Mesothelial cell of epicardium (in vitro differentiated cells): Measurements from ENCODE around the gene SLC25A48. TPM values are rescaled to one million over a fixed set of nuclear protein-coding genes. Genes with fewer than 3 reads are reported as not detected.
"Not testable (repeated sequence)": the region's sequence is repeated elsewhere in the genome, so short reads cannot be mapped to it uniquely, and the experiment has no call there.

Source experiments
- DNase-seq, 2 experiments: peaks; one replicate each; pipeline ENCODE4 v3.0.0; 2021; ENCODE audit warnings: low spot score in 2 of 2; ENCODE audit not compliant: unreplicated experiment in 2 of 2
- H3K27ac Mint-ChIP-seq: 2 replicates; pipeline ENCODE4 v1.8.0; 2021; ENCODE audit warnings: mixed read lengths
- H3K27me3 Mint-ChIP-seq: 2 replicates; pipeline ENCODE4 v1.8.0; 2021; ENCODE audit warnings: low read depth, mixed read lengths
- H3K36me3 Mint-ChIP-seq: 2 replicates; pipeline ENCODE4 v1.8.0; 2021; ENCODE audit warnings: mixed read lengths
- H3K4me1 Mint-ChIP-seq: 2 replicates; pipeline ENCODE4 v1.8.0; 2021; ENCODE audit warnings: mixed read lengths
- H3K4me3 Mint-ChIP-seq: 2 replicates; pipeline ENCODE4 v1.8.0; 2021; ENCODE audit warnings: mild to moderate bottlenecking, moderate library complexity, mixed read lengths
- H3K9me3 Mint-ChIP-seq: 2 replicates; pipeline ENCODE4 v1.8.0; 2021; ENCODE audit warnings: mixed read lengths
- total RNA-seq: library from RNA; stranded (reverse); gene quantifications from 3 replicates; pipeline ENCODE4 v1.2.1, GENCODE V29; 2021
- TF ChIP-seq, protein P1 (sequence below): fragments of 200-600 bp; sonication (generic); IDR thresholded peaks from one replicate; pipeline ENCODE4 v1.5.0; 2021; ENCODE audit warnings: antibody characterized with exemption; ENCODE audit not compliant: unreplicated experiment

Gene SLC25A48
- total RNA-seq, 1 donor from 2014 or later, result 1.5 TPM

DNA sequence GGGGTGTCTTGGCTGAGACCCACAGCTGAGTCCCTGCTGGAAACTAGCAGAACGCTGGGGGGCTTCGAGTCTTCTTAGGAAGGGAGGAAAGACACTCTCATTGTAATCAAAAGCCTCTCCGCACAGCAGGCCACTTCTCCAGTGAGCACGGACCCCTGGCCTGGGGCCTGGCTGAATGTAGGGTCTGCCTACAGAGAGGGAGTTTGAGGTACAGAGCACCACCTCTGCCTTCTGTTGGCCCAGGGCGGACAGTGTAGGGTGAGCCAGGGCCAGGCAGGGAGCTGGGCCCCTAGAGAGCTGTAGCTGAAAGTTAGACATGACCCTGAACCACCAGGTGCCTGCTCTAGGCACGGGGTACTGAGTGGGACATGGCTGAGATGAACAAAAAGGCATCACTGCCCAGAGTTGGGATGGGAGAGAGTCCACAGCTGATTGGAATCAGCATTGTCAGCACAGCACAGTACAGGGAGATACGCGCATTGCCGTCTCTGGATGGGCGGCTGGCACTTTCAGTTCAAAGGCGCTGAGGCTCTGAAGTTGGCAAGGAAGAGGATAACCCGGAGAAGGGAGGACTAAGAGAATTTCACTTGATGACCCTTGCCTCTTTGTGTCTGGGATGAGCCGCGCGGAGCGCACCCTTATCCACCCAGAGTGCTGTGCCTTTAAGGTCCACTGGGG lies 363 bp upstream of the SLC25A48 start:
- Mint-ChIP-seq H3K27me3 (peaks cover 91% of the 10 kb centered on the region), H3K36me3 (no peaks in the 10 kb centered on the region), H3K4me3 (peak overlapping the region; percentile 73), H3K27ac (no peak overlapping the region), H3K4me1 (peaks cover 3% of the 10 kb centered on the region), H3K9me3 (peaks cover 9% of the 10 kb centered on the region)
- no peak for DNase-seq
- TF ChIP-seq, protein P1, sequence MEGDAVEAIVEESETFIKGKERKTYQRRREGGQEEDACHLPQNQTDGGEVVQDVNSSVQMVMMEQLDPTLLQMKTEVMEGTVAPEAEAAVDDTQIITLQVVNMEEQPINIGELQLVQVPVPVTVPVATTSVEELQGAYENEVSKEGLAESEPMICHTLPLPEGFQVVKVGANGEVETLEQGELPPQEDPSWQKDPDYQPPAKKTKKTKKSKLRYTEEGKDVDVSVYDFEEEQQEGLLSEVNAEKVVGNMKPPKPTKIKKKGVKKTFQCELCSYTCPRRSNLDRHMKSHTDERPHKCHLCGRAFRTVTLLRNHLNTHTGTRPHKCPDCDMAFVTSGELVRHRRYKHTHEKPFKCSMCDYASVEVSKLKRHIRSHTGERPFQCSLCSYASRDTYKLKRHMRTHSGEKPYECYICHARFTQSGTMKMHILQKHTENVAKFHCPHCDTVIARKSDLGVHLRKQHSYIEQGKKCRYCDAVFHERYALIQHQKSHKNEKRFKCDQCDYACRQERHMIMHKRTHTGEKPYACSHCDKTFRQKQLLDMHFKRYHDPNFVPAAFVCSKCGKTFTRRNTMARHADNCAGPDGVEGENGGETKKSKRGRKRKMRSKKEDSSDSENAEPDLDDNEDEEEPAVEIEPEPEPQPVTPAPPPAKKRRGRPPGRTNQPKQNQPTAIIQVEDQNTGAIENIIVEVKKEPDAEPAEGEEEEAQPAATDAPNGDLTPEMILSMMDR, result no peak

- DNase-seq, result no peak
- H3K27me3 Mint-ChIP-seq, result peaks cover 92% of the 10 kb centered on the region
Observed at GRCh38 chr5:135835766-135836165, 1.3 kb downstream of the SLC25A48 start.

DNA sequence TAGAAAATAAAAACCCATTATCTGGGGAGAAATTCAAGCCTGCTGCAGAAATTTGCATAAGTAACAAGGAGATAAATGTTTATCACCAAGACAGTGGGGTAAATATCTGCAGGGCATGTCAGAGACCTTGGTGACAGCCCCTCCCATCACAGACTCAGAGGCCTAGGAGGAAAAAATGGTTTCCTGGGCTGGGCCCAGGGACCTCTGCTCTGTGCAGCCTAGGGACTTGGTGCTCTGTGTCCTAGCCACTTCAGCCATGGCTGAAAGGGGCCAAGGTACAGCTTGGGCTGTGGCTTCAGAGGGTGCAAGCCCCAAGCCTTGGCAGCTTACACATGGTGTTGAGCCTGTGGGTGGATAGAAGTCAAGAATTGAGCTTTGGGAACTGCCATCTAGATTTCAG lies 3.9 kb downstream of the SLC25A48 start:
- not testable (repeated sequence) for DNase-seq, H3K27ac Mint-ChIP-seq, H3K4me1 Mint-ChIP-seq, H3K36me3 Mint-ChIP-seq, H3K4me3 Mint-ChIP-seq
- Mint-ChIP-seq H3K27me3 (peaks cover 92% of the 10 kb centered on the region), H3K9me3 (peaks cover 17% of the 10 kb centered on the region)

More at GRCh38 chr5:135835766-135836165, 1.3 kb downstream of the SLC25A48 start:
- TF ChIP-seq, protein P1, result no peak
- Mint-ChIP-seq H3K27ac (no peak overlapping the region), H3K4me1 (peaks cover 3% of the 10 kb centered on the region), H3K4me3 (no peak overlapping the region), H3K36me3 (no peaks in the 10 kb centered on the region), H3K9me3 (peaks cover 17% of the 10 kb centered on the region)

- H3K4me3 Mint-ChIP-seq, result no peak overlapping the region
- no peak for DNase-seq
- no peaks in the 10 kb centered on the region for H3K4me1 Mint-ChIP-seq
- peaks cover 17% of the 10 kb centered on the region for H3K9me3 Mint-ChIP-seq
- H3K27me3 Mint-ChIP-seq, result peaks cover 83% of the 10 kb centered on the region
- no peak overlapping the region for H3K27ac Mint-ChIP-seq
- H3K36me3 Mint-ChIP-seq, result no peaks in the 10 kb centered on the region
- TF ChIP-seq, protein P1, result no peak
Observed at GRCh38 chr5:135839566-135839965, 5.1 kb downstream of the SLC25A48 start.

GRCh38 chr5:135840959-135841358 lies 6.5 kb downstream of the SLC25A48 start:
- H3K36me3 Mint-ChIP-seq, result no peaks in the 10 kb centered on the region
- no peak overlapping the region for H3K27ac Mint-ChIP-seq
- H3K4me3 Mint-ChIP-seq, result no peak overlapping the region
- peaks cover 72% of the 10 kb centered on the region for H3K27me3 Mint-ChIP-seq
- TF ChIP-seq, protein P1, result no peak
- DNase-seq, result no peak
- no peaks in the 10 kb centered on the region for H3K4me1 Mint-ChIP-seq
- H3K9me3 Mint-ChIP-seq, result peaks cover 17% of the 10 kb centered on the region

DNA sequence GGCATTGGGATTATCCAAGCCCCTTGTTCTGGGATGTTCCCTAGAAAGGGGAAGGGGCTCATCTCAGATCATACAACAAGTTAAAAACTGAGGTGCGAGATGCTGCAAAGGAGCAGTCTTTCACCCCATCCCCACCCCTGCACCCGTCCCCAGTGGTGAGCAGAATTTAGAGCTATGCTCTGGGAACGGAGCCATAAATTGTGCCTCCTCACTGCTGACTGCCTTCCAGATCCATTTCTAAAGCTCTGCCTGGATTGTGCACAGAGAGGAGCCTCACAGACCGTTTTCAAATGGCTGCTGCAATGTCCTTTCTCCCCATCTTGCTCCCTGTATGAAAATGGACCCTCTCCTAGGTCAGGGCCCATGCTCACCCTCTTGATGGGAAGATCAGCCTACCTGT lies 8.3 kb downstream of the SLC25A48 start:
- Mint-ChIP-seq H3K27ac (no peak overlapping the region), H3K4me1 (no peaks in the 10 kb centered on the region), H3K27me3 (peaks cover 57% of the 10 kb centered on the region), H3K9me3 (peaks cover 15% of the 10 kb centered on the region), H3K36me3 (no peaks in the 10 kb centered on the region), H3K4me3 (no peak overlapping the region)
- DNase-seq, result no peak
- TF ChIP-seq, protein P1, result no peak
